Measurements from ENCODE around the gene TDP2. TPM values are rescaled to one million over a fixed set of nuclear protein-coding genes. Genes with fewer than 3 reads are reported as not detected.
"Not testable (repeated sequence)": the region's sequence is repeated elsewhere in the genome, so short reads cannot be mapped to it uniquely, and the experiment has no call there.

TDP2 gene
- total and polyA plus RNA-seq, 2 donors (not counting 1 experiment from before 2014, with no cell fraction given), result 19.4 to 63.5 TPM

- H3K4me2 ChIP-seq (replicated peaks; ENCODE audit: low read depth, low read length, poor library complexity, severe bottlenecking); H3K9me3 Mint-ChIP-seq (ENCODE audit: insufficient read depth); ATAC-seq (ENCODE audit: low read depth); intact Hi-C loops (cut with micrococcal nuclease); H3K36me3 ChIP-seq (replicated peaks in 1 of 2; ENCODE audit: control extremely low read depth in 1 of 2, control insufficient read depth in 1 of 2, extremely low read depth in 1 of 2, insufficient read depth in 2 of 2, low read length in 1 of 2); H3K27ac Mint-ChIP-seq; POLR2A ChIA-PET; H3K9ac ChIP-seq (ENCODE audit: low read length); H3K4me3 Mint-ChIP-seq; H3K27me3 ChIP-seq (replicated peaks in 1 of 4; ENCODE audit: control extremely low read depth in 1 of 4, control insufficient read depth in 3 of 4, insufficient read depth in 4 of 4, low read length in 3 of 4); H4K20me1 ChIP-seq (ENCODE audit: control insufficient read depth, insufficient read depth, low read length, poor library complexity, severe bottlenecking); H3K4me3 ChIP-seq (ENCODE audit: control extremely low read depth in 1 of 5, extremely low read depth in 1 of 5, insufficient read depth in 1 of 5, low read depth in 2 of 5, low read length in 4 of 5); H2AFZ ChIP-seq (ENCODE audit: insufficient read depth, low read depth, low read length, poor library complexity, severe bottlenecking); H3K27me3 Mint-ChIP-seq; H3K27ac ChIP-seq (ENCODE audit: low read length in 2 of 2); CTCF ChIA-PET; DNase-seq: not testable (repeated sequence)
- peaks cover 11 to 16% of the 10 kb centered on the region in 2 donors for H3K4me1 ChIP-seq (ENCODE audit: control insufficient read depth in 2 of 2, insufficient read depth in 2 of 2, low read length in 2 of 2)
- H3K79me2 ChIP-seq (ENCODE audit: control insufficient read depth, insufficient read depth, low read length), result peaks cover 25% of the 10 kb centered on the region
- peaks cover 27% of the 10 kb centered on the region for H3K4me1 Mint-ChIP-seq
- peaks cover 0 to 15% (median 8%) of the 10 kb centered on the region in 3 donors for H3K9me3 ChIP-seq (ENCODE audit: control extremely low read depth in 1 of 3, control insufficient read depth in 2 of 3, insufficient read depth in 1 of 3, low read length in 2 of 3)
These were observed 3.8 kb upstream of the TDP2 start for GRCh38 chr6:24670492-24670891.

- Histone ChIP-seq H2AFZ (ENCODE audit: insufficient read depth, low read depth, low read length, poor library complexity, severe bottlenecking) (no peak overlapping the region), H3K4me1 (ENCODE audit: control insufficient read depth in 2 of 2, insufficient read depth in 2 of 2, low read length in 2 of 2) (peaks cover 22 to 23% of the 10 kb centered on the region in 2 donors), H3K79me2 (ENCODE audit: control insufficient read depth, insufficient read depth, low read length) (peaks cover 33% of the 10 kb centered on the region), H3K36me3 (replicated peaks in 1 of 2; ENCODE audit: control extremely low read depth in 1 of 2, control insufficient read depth in 1 of 2, extremely low read depth in 1 of 2, insufficient read depth in 2 of 2, low read length in 1 of 2) (peaks cover 0 to 2% of the 10 kb centered on the region in 2 experiments), H3K27me3 (replicated peaks in 1 of 4; ENCODE audit: control extremely low read depth in 1 of 4, control insufficient read depth in 3 of 4, insufficient read depth in 4 of 4, low read length in 3 of 4) (no peaks in the 10 kb centered on the region), H3K4me3 (ENCODE audit: control extremely low read depth in 1 of 5, extremely low read depth in 1 of 5, insufficient read depth in 1 of 5, low read depth in 2 of 5, low read length in 4 of 5) (no peak overlapping the region), H3K4me2 (replicated peaks; ENCODE audit: low read depth, low read length, poor library complexity, severe bottlenecking) (no peak overlapping the region), H4K20me1 (ENCODE audit: control insufficient read depth, insufficient read depth, low read length, poor library complexity, severe bottlenecking) (no peaks in the 10 kb centered on the region), H3K9me3 (ENCODE audit: control extremely low read depth in 1 of 3, control insufficient read depth in 2 of 3, insufficient read depth in 1 of 3, low read length in 2 of 3) (peaks cover 0 to 9% (median 8%) of the 10 kb centered on the region in 3 donors), H3K27ac (ENCODE audit: low read length in 2 of 2) (no peak overlapping the region), H3K9ac (ENCODE audit: low read length) (no peak overlapping the region)
- H3K27me3 Mint-ChIP-seq, result no peaks in the 10 kb centered on the region
- DNase-seq (no peak), ATAC-seq (ENCODE audit: low read depth) (no peak)
- H3K4me1 Mint-ChIP-seq, result peaks cover 41% of the 10 kb centered on the region
- WGBS (ENCODE audit: insufficient coverage), result no CpG with 5 or more reads among the region's 9 CpGs
- peaks cover 4% of the 10 kb centered on the region for H3K9me3 Mint-ChIP-seq (ENCODE audit: insufficient read depth)
- ChIA-PET POLR2A (no interaction called here), CTCF (interaction anchor here (0.7 to 1.6 kb wide), 2 partner anchors 89 to 206 kb away, joined by 3 to 4 read pairs; no protein-coding TSS in a partner anchor)
- intact Hi-C loops (cut with micrococcal nuclease), result no loop called here
- no peak for TF ChIP-seq EZH2 (IDR thresholded peaks at IDR 0.05; ENCODE audit: borderline replicate concordance, insufficient read depth, low read depth, low read length, poor library complexity, severe bottlenecking)
- no peak for TF ChIP-seq CTCF (IDR thresholded peaks at IDR 0.05)
- no peak overlapping the region for H3K27ac Mint-ChIP-seq
- H3K4me3 Mint-ChIP-seq, result no peak overlapping the region
These were observed 2.3 kb upstream of the TDP2 start for GRCh38 chr6:24668997-24669361.

- POLR2A ChIA-PET, result interaction anchor here (4.2 kb wide), 1 partner anchor 22 kb away, joined by 17 read pairs; the partner anchor contains the start of gene KIAA0319
- H3K79me2 ChIP-seq (ENCODE audit: control insufficient read depth, insufficient read depth, low read length), result peaks cover 33% of the 10 kb centered on the region
- not testable (repeated sequence) for H2AFZ ChIP-seq (ENCODE audit: insufficient read depth, low read depth, low read length, poor library complexity, severe bottlenecking)
These were observed 1.6 kb upstream of the TDP2 start for GRCh38 chr6:24668066-24668996.

More at GRCh38 chr6:24668066-24668996, 1.6 kb upstream of the TDP2 start:
- H3K9me3 Mint-ChIP-seq (ENCODE audit: insufficient read depth); H3K27me3 Mint-ChIP-seq; DNase-seq; H3K27ac Mint-ChIP-seq; H3K9ac ChIP-seq (ENCODE audit: low read length); ATAC-seq (ENCODE audit: low read depth); H4K20me1 ChIP-seq (ENCODE audit: control insufficient read depth, insufficient read depth, low read length, poor library complexity, severe bottlenecking); intact Hi-C loops (cut with micrococcal nuclease); H3K27ac ChIP-seq (ENCODE audit: low read length in 2 of 2); H3K36me3 ChIP-seq (replicated peaks in 1 of 2; ENCODE audit: control extremely low read depth in 1 of 2, control insufficient read depth in 1 of 2, extremely low read depth in 1 of 2, insufficient read depth in 2 of 2, low read length in 1 of 2); H3K9me3 ChIP-seq (ENCODE audit: control extremely low read depth in 1 of 3, control insufficient read depth in 2 of 3, insufficient read depth in 1 of 3, low read length in 2 of 3); H3K27me3 ChIP-seq (replicated peaks in 1 of 4; ENCODE audit: control extremely low read depth in 1 of 4, control insufficient read depth in 3 of 4, insufficient read depth in 4 of 4, low read length in 3 of 4); H3K4me3 ChIP-seq (ENCODE audit: control extremely low read depth in 1 of 5, extremely low read depth in 1 of 5, insufficient read depth in 1 of 5, low read depth in 2 of 5, low read length in 4 of 5): not testable (repeated sequence)
- H3K4me1 ChIP-seq (ENCODE audit: control insufficient read depth in 2 of 2, insufficient read depth in 2 of 2, low read length in 2 of 2), result peaks cover 22 to 23% of the 10 kb centered on the region in 2 donors
- peaks cover 46% of the 10 kb centered on the region for H3K4me1 Mint-ChIP-seq
- 88% methylated on average over 15 of the region's 18 CpGs for WGBS (ENCODE audit: insufficient coverage)
- peak overlapping the region; percentile 53 for H3K4me3 Mint-ChIP-seq
- H3K4me2 ChIP-seq (replicated peaks; ENCODE audit: low read depth, low read length, poor library complexity, severe bottlenecking), result peak overlapping the region; percentile 82
- CTCF ChIA-PET, result interaction anchor here (1.6 to 3.0 kb wide), 3 partner anchors 82 to 89 kb away, joined by 4 to 24 read pairs (median 8); no protein-coding TSS in a partner anchor

All from B cell (primary cell).